Fibroblast of villous mesenchyme (primary cell): ENCODE measurements around the gene NIT1. TPM values are rescaled to one million over a fixed set of nuclear protein-coding genes. Genes with fewer than 3 reads are reported as not detected.

Experiments used
- DNase-seq: peaks from one replicate; pipeline ENCODE4 v3.0.0-alpha.2; 2010; ENCODE audit warnings: low read depth
- H3K4me3 ChIP-seq: 2 replicates; pipeline ENCODE4 v1.5.1; 2011; ENCODE audit warnings: low read depth, mild to moderate bottlenecking, low read length
- CTCF ChIP-seq: IDR thresholded peaks from 2 replicates; pipeline ENCODE4 v1.5.1; 2012; ENCODE audit warnings: low read depth, mild to moderate bottlenecking, low read length; ENCODE audit not compliant: insufficient read depth
- total RNA-seq: library from RNA; depleted of rRNA; stranded (reverse); fragments of >200 nt; gene quantifications from 2 replicates; pipeline ENCODE4 v1.2.3, GENCODE V29; 2012

NIT1 gene
- total RNA-seq, 1 donor, result 26.8 TPM

- H3K4me3 ChIP-seq, result no peak overlapping the region
- TF ChIP-seq CTCF, result no peak
- DNase-seq, result no peak
Measured at GRCh38 chr1:161091093-161091492, 26.8 kb upstream of the NIT1 start.

DNA sequence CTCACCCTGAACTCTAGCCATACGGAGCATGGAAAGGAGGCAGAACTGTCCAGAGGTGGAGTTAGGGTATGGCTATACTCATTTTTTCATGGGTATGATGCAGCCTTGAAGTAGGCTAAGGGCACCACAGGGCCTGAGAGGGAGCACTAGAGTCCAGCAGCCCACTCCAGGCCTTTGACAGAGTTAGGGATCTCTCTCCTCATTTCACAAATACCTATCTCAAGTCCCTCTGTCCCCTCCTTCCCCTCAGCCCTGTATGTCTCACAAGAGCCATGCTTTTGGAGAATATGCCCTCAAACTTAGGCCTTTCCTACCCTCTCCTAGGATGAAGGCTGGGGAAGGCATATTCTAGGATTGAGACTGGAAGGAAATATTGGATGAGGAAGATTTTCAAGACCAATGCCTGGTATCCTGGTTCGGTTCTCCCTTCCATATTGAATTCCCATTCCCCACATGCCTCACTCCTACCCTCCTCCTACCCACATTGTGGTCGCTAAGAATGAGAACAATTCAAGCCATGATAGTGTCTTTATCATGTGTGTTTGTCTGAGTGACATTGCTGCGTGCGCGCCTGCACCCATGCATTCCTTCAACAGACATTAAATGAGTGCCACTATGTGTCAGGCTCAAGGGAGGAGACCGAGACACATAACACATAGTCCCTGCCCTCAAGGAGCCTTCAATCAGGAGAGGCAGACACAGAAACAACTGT is 26.0 kb upstream of the NIT1 start:
- no peak overlapping the region for H3K4me3 ChIP-seq
- no peak for DNase-seq
- TF ChIP-seq CTCF, result no peak

- no peak for DNase-seq
- TF ChIP-seq CTCF, result no peak
- H3K4me3 ChIP-seq, result no peak overlapping the region
Measured at GRCh38 chr1:161092621-161093028, 25.3 kb upstream of the NIT1 start.

DNA sequence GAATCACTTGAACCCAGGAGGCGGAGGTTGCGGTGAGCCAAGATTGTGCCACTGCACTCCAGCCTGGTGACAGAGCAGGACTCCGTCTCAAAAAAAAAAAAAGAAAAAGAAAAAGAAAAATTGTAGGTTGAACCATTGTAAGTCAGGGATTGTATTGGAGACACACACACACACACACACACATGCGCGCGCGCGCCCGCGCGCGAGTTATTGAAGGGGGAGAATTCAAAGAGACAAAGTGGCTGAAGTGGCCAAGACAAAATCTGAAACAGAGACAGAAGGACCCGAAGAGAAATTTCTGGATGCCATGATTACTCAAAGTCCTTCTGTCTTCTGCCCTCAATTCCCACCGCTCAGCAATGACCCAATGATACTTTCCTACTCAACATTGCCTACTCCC is 23.4 kb upstream of the NIT1 start:
- TF ChIP-seq CTCF, result no peak
- no peak overlapping the region for H3K4me3 ChIP-seq
- no peak for DNase-seq

DNA sequence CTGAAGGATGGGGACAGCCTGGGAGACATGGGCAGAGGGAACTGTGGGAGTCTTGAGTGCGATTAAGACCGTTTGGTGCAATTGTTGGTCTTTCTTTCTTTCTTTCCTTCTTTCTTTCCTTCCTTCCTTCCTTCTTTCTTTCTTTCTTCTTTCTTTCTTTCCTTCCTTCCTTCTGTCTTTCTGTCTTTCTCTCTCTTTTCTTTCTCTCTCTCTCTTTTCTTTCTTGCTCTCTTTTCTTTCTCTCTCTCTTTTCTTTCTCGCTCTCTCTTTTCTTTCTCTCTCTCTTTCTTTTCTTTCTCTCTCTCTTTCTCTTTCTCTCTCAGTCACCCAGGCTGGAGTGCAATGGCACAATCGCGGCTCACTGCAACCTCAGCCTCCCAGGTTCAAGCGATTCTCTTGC is 22.7 kb upstream of the NIT1 start:
- no peak for DNase-seq
- TF ChIP-seq CTCF, result no peak
- no peak overlapping the region for H3K4me3 ChIP-seq

DNA sequence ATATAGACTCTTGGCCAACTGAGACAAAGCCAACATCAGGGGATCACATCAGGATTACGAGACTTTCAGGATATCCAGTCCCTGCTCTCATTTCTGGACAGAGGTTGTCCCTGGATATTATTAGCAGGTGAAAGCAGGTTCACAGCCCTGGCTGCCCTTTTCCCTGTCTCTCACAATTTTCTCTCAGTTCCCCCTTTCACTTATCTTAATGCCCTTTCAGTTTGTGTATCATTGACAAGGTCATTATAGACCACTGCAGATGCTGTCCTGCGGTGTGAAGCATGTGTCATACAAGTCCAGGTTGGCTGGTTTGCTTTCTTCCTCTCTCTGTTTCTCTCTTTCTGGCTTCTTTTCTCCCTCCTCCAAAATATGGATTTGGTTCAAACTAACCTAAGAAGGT is 21.9 kb upstream of the NIT1 start:
- H3K4me3 ChIP-seq, result no peak overlapping the region
- TF ChIP-seq CTCF, result no peak
- no peak for DNase-seq

- no peak for TF ChIP-seq CTCF
- no peak overlapping the region for H3K4me3 ChIP-seq
- peak; percentile 87 for DNase-seq
Measured at GRCh38 chr1:161096530-161096929, 21.4 kb upstream of the NIT1 start.
